Progenitor cell of endocrine pancreas (in vitro differentiated cells): ENCODE measurements around the gene TMEM51. TPM values are rescaled to one million over a fixed set of nuclear protein-coding genes. Genes with fewer than 3 reads are reported as not detected.

Source experiments
- DNase-seq: peaks from one replicate; pipeline ENCODE4 v3.0.0; 2021; ENCODE audit warnings: low spot score; ENCODE audit not compliant: unreplicated experiment
- H3K27ac Mint-ChIP-seq: 2 replicates; pipeline ENCODE4 v1.8.0; 2021; ENCODE audit warnings: mild to moderate bottlenecking, moderate library complexity, mixed read lengths
- H3K27me3 Mint-ChIP-seq: 2 replicates; pipeline ENCODE4 v1.8.0; 2021; ENCODE audit warnings: mixed read lengths
- H3K36me3 Mint-ChIP-seq: 2 replicates; pipeline ENCODE4 v1.8.0; 2022; ENCODE audit warnings: mixed read lengths; ENCODE audit not compliant: insufficient read depth
- H3K4me1 Mint-ChIP-seq: 2 replicates; pipeline ENCODE4 v1.8.0; 2021; ENCODE audit warnings: low read depth, mixed read lengths
- H3K4me3 Mint-ChIP-seq: 2 replicates; pipeline ENCODE4 v1.8.0; 2021; ENCODE audit warnings: low read depth, mild to moderate bottlenecking, moderate library complexity, mixed read lengths
- H3K9me3 Mint-ChIP-seq: 2 replicates; pipeline ENCODE4 v1.8.0; 2021; ENCODE audit warnings: low read depth, mixed read lengths
- total RNA-seq: library from RNA; stranded (reverse); gene quantifications from 2 replicates; pipeline ENCODE4 v1.2.1, GENCODE V29; 2021
- TF ChIP-seq, protein P1 (sequence below): fragments of 200-600 bp; sonication (generic); IDR thresholded peaks from one replicate; pipeline ENCODE4 v1.5.0; 2021; ENCODE audit warnings: antibody characterized with exemption, mild to moderate bottlenecking; ENCODE audit not compliant: unreplicated experiment

TMEM51 gene
- total RNA-seq, 1 donor from 2014 or later, result 14.8 TPM

DNA sequence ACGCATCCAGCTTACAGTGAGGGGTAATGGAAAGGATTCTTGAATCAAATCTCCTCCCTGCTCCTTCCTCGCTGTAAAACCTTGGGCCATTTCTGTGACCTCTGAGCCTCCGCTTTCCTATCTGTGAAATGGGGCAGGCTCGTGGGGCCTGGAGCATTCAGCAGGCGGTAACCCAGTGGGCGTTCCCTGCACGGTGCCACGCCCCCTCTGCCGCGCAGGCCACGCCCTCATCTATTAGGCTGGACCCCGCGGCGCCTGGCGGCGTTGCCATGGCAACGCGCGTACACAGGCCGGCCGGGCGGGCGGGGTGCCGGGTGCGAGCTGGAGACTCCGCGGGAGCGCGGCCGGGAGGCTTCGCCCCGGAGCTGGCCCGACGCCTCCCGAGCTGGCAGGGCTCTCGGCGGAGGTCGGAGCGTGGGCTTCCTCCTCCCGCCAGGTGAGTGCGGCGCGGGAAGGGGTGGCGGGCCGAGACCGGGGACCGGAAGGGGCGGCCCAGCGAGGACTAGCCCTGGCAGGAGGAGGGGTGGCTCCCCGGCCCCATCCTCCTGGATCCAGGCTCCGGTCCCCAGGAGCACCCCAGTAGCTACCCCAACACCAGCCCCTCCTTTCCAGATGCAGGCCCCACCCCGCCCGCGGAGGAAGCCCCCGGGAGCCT is 93.5 kb downstream of the TMEM51 start, which contains the start of gene FHAD1:
Gene FHAD1, plus strand, starts transcription at position 264 of the 655 bp plus-strand sequence. CDS start 4,562 bp downstream, outside the sequence.
- peak; percentile 70 for DNase-seq
- no peaks in the 10 kb centered on the region for H3K9me3 Mint-ChIP-seq
- H3K4me1 Mint-ChIP-seq, result peaks cover 8% of the 10 kb centered on the region
- H3K27ac Mint-ChIP-seq, result peak within 1 kb of the TSS; percentile 9
- no peaks in the 10 kb centered on the region for H3K36me3 Mint-ChIP-seq
- H3K27me3 Mint-ChIP-seq, result peaks cover 31% of the 10 kb centered on the region
- TF ChIP-seq, protein P1, sequence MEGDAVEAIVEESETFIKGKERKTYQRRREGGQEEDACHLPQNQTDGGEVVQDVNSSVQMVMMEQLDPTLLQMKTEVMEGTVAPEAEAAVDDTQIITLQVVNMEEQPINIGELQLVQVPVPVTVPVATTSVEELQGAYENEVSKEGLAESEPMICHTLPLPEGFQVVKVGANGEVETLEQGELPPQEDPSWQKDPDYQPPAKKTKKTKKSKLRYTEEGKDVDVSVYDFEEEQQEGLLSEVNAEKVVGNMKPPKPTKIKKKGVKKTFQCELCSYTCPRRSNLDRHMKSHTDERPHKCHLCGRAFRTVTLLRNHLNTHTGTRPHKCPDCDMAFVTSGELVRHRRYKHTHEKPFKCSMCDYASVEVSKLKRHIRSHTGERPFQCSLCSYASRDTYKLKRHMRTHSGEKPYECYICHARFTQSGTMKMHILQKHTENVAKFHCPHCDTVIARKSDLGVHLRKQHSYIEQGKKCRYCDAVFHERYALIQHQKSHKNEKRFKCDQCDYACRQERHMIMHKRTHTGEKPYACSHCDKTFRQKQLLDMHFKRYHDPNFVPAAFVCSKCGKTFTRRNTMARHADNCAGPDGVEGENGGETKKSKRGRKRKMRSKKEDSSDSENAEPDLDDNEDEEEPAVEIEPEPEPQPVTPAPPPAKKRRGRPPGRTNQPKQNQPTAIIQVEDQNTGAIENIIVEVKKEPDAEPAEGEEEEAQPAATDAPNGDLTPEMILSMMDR, result no peak
- peak within 1 kb of the TSS; percentile 80 for H3K4me3 Mint-ChIP-seq

DNA sequence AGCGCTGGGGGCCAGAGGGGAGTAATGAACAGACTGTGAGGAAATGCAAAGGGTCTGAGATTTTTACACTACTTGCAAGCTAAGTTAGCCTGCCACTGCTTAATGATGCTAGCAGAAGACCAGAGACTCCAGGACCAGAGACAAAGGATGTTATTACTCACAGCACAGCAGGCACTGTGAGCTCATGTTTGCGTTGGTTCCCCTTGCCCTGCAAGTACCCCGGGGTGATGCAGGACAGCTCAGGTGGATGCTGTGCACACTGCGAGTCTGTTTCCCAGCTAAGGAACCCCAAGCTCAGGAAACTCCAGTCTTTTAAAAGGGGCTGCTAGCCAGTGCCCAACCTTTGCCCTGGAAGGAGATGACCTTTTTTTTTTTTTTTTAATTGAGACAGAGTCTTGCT is 94.7 kb downstream of the TMEM51 start:
- H3K36me3 Mint-ChIP-seq, result no peaks in the 10 kb centered on the region
- H3K4me3 Mint-ChIP-seq, result peak overlapping the region; percentile 80
- H3K4me1 Mint-ChIP-seq, result peaks cover 8% of the 10 kb centered on the region
- TF ChIP-seq, protein P1, result no peak
- no peaks in the 10 kb centered on the region for H3K9me3 Mint-ChIP-seq
- H3K27me3 Mint-ChIP-seq, result peaks cover 27% of the 10 kb centered on the region
- DNase-seq, result no peak
- no peak overlapping the region for H3K27ac Mint-ChIP-seq

DNA sequence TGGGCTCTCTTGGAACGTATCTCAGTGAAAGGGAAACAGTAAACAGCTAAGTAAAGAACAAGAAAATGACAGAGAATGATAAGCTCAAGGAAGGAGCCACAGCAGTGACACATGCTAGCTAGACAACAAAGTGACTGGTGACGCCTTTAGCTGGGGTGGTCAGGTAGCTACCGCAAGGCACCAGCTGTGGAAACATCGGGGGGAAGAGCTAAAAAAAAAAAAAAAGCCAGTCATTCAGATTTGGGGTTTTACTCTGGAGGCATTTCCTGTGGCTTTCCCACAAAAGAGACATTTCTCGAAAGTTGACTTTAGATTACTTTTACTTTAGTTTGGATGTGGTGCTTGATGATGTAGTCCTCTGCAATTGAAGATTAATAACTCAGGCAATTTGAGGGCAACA is 95.5 kb downstream of the TMEM51 start:
- TF ChIP-seq, protein P1, result no peak
- no peak for DNase-seq
- Mint-ChIP-seq H3K4me3 (no peak overlapping the region), H3K9me3 (no peaks in the 10 kb centered on the region), H3K36me3 (no peaks in the 10 kb centered on the region), H3K4me1 (peaks cover 8% of the 10 kb centered on the region), H3K27me3 (peaks cover 27% of the 10 kb centered on the region), H3K27ac (no peak overlapping the region)

DNA sequence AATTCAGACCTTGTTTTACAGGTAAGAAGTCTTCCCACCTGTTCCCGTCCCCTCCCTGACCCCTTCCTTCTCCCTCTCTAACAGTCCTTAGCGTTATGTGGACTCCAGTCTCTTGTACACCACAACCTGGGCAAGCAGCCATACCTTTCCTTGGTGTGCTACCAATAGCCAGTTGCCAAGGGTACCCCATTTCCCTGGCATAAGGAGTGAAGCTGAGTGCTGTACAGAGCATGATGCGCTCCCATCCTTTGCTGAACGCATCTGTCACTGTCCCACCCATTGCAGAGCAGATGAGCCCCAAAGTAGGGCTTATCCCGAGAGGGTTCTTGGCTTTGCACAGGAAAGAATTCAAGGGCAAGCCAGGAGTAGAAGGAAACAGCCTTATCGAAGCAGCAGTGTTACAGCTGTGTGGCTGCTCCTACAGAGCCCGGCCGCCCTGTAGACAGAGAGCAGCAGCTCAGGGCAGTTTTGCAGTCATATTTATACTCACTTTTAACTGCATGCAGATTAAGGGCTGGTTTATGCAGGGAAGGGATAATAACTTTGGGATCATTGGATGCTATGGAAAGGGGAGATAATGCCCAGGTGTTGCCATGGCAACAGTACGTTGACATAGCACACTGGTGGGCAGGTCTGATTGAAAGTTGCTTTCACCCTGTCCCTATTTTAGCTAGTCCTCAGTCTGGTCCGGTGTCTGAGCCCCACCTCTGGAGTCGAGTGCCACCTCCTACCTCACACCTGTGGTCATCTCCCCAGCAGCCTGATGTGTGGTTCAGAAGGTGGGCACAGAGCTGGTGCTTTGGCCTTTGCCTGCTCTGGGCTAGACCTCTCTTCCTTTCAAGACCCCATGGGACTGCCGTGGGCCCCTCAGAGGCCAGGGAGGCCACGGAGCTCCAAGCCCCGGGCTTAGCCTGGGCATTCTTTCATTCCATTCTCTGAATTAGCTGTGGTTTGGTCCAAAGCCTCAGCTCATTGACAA is 98.6 kb downstream of the TMEM51 start:
- Mint-ChIP-seq H3K36me3 (no peaks in the 10 kb centered on the region), H3K27me3 (peaks cover 16% of the 10 kb centered on the region), H3K9me3 (no peaks in the 10 kb centered on the region), H3K4me3 (no peak overlapping the region), H3K27ac (no peak overlapping the region), H3K4me1 (peaks cover 10% of the 10 kb centered on the region)
- DNase-seq, result no peak
- TF ChIP-seq, protein P1, result no peak

DNA sequence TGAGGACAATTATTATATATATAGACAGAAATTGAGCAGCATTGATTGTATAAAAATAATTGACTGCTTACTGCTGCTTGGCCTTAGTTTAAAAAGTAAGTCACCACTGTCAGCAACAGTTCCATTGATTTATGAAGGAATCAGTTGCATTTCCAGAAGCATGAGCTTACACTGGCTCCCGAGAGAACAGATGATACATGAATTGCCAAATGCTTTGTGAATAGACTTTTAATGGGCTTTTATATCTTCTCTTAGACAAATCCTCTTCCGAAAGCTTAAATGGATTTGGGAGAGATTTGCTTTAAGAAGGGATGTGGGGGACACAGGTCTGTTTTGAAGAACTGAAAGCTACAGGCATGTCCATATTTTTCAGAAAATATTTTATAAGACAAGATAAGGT is 101.0 kb downstream of the TMEM51 start:
- H3K4me1 Mint-ChIP-seq, result peaks cover 2% of the 10 kb centered on the region
- H3K4me3 Mint-ChIP-seq, result no peak overlapping the region
- TF ChIP-seq, protein P1, result no peak
- no peaks in the 10 kb centered on the region for H3K9me3 Mint-ChIP-seq
- no peak for DNase-seq
- H3K27ac Mint-ChIP-seq, result no peak overlapping the region
- no peaks in the 10 kb centered on the region for H3K36me3 Mint-ChIP-seq
- peaks cover 12% of the 10 kb centered on the region for H3K27me3 Mint-ChIP-seq
